Tibial nerve (tissue), 4 donors: ENCODE data around the gene CDC42BPB. TPM values are rescaled to one million over a fixed set of nuclear protein-coding genes. Genes with fewer than 3 reads are reported as not detected.

ENCODE experiments used
- DNase-seq, 2 donors: peaks; one replicate each; pipeline ENCODE4 v3.0.0-alpha.2; 2019; ENCODE audit warnings: low spot score in 2 of 2
- H3K27ac ChIP-seq, 4 donors: fragments of 200-600 bp; sonication (generic) in 3 of 4; one replicate each; pipeline ENCODE4 v1.5.1; 2017 to 2019; ENCODE audit warnings: mild to moderate bottlenecking in 1 of 4
- H3K27me3 ChIP-seq, 2 donors: fragments of 200-600 bp; sonication (generic) in 1 of 2; one replicate each; pipeline versions ENCODE4 v1.5.1 to v1.6.0; 2017 to 2019
- H3K36me3 ChIP-seq, 3 donors: fragments of 200-600 bp; sonication (generic); one replicate each; pipeline ENCODE4 v1.5.1; 2018 to 2019
- H3K4me1 ChIP-seq, 4 donors: fragments of 200-600 bp; sonication (generic) in 3 of 4; one replicate each; pipeline ENCODE4 v1.5.1; 2017 to 2019
- H3K4me3 ChIP-seq, 4 donors: fragments of 200-600 bp; sonication (generic) in 3 of 4; one replicate each; pipeline ENCODE4 v1.5.1; 2017 to 2019; ENCODE audit warnings: mild to moderate bottlenecking in 1 of 4, moderate library complexity in 1 of 4
- H3K9me3 ChIP-seq, 4 donors: fragments of 200-600 bp; sonication (generic) in 3 of 4; one replicate each; pipeline ENCODE4 v1.5.1; 2017 to 2019
- CTCF ChIP-seq, 5 experiments: fragments of 200-600 bp in 3 of 5; fragments of 450-650 bp in 2 of 5; sonication (generic) in 3 of 5; IDR thresholded peaks; one replicate each; pipeline ENCODE4 v1.5.1; 2016 to 2019; ENCODE audit warnings: antibody characterized with exemption in 5 of 5, mild to moderate bottlenecking in 3 of 5, moderate library complexity in 2 of 5
- EP300 ChIP-seq, 2 donors: sonication (generic); formaldehyde crosslinking; IDR thresholded peaks; one replicate each; pipeline ENCODE4 v1.6.1; 2017; ENCODE audit warnings: antibody characterized with exemption in 2 of 2, mild to moderate bottlenecking in 1 of 2
- POLR2A ChIP-seq, 2 donors: fragments of 450-650 bp; IDR thresholded peaks; one replicate each; pipeline ENCODE4 v1.6.1; 2017; ENCODE audit warnings: antibody characterized with exemption in 2 of 2, mild to moderate bottlenecking in 2 of 2, moderate library complexity in 2 of 2
- WGBS, 2 donors: methylation state at CpG; one replicate each; pipeline ENCODE4 v1.1.5; 2018; 5-methylcytosine and 5-hydroxymethylcytosine counted together
- total RNA-seq, 4 donors: library from RNA; depleted of rRNA; stranded (reverse); fragments of >200 nt; gene quantifications; one replicate each; pipeline ENCODE4 v1.1.0, GENCODE V29; 2016

The CDC42BPB gene
- total RNA-seq, 4 donors from 2014 or later, result 115 to 172 (median 134) TPM

- Histone ChIP-seq H3K4me3 (no peak overlapping the region), H3K9me3 (peaks cover 0 to 5% (median 0%) of the 10 kb centered on the region in 4 donors), H3K4me1 (peaks cover 0 to 58% (median 7%) of the 10 kb centered on the region in 4 donors), H3K27ac (no peak overlapping the region), H3K27me3 (no peaks in the 10 kb centered on the region), H3K36me3 (peaks cover 0 to 30% (median 0%) of the 10 kb centered on the region in 3 donors)
- TF ChIP-seq CTCF (IDR thresholded peaks at IDR 0.05) (no peak), POLR2A (IDR thresholded peaks at IDR 0.05) (no peak), EP300 (IDR thresholded peaks at IDR 0.05) (no peak)
- DNase-seq, result no peak
- 24 to 26% methylated on average over 15 of the region's 15 CpGs for WGBS, 2 donors
Measured at GRCh38 chr14:103045371-103045869, 11.9 kb downstream of the CDC42BPB start.

- H3K27me3 ChIP-seq, result no peaks in the 10 kb centered on the region
- H3K36me3 ChIP-seq, result peaks cover 0 to 30% (median 0%) of the 10 kb centered on the region in 3 donors
- H3K27ac ChIP-seq, result no peak overlapping the region
- H3K4me1 ChIP-seq, result peaks cover 0 to 41% (median 7%) of the 10 kb centered on the region in 4 donors
- H3K4me3 ChIP-seq, result no peak overlapping the region
- 90 to 96% methylated on average over 8 of the region's 8 CpGs for WGBS, 2 donors
- TF ChIP-seq CTCF (IDR thresholded peaks at IDR 0.05), result no peak
- no peak for TF ChIP-seq EP300 (IDR thresholded peaks at IDR 0.05)
- no peak for TF ChIP-seq POLR2A (IDR thresholded peaks at IDR 0.05)
- no peak for DNase-seq
- H3K9me3 ChIP-seq, result peaks cover 0 to 5% (median 0%) of the 10 kb centered on the region in 4 donors
Measured at GRCh38 chr14:103043257-103044015, 13.9 kb downstream of the CDC42BPB start.

- H3K27ac ChIP-seq, result no peak overlapping the region
- 96 to 98% methylated on average over 20 of the region's 20 CpGs for WGBS, 2 donors
- no peaks in the 10 kb centered on the region for H3K27me3 ChIP-seq
- DNase-seq, result no peak
- peaks cover 0 to 5% (median 0%) of the 10 kb centered on the region in 4 donors for H3K9me3 ChIP-seq
- TF ChIP-seq EP300 (IDR thresholded peaks at IDR 0.05) (no peak), POLR2A (IDR thresholded peaks at IDR 0.05) (no peak), CTCF (IDR thresholded peaks at IDR 0.05) (no peak)
- H3K4me1 ChIP-seq, result peaks cover 0 to 31% (median 5%) of the 10 kb centered on the region in 4 donors
- peaks cover 0 to 25% (median 0%) of the 10 kb centered on the region in 3 donors for H3K36me3 ChIP-seq
- no peak overlapping the region for H3K4me3 ChIP-seq
Measured at GRCh38 chr14:103041464-103041863, 15.9 kb downstream of the CDC42BPB start.

GRCh38 chr14:103033681-103034096, 23.7 kb downstream of the CDC42BPB start:
- H3K36me3 ChIP-seq, result no peaks in the 10 kb centered on the region
- H3K9me3 ChIP-seq, result no peaks in the 10 kb centered on the region
- H3K4me1 ChIP-seq, result peaks cover 0 to 35% (median 2%) of the 10 kb centered on the region in 4 donors
- H3K27ac ChIP-seq, result no peak overlapping the region
- TF ChIP-seq EP300 (IDR thresholded peaks at IDR 0.05) (no peak), POLR2A (IDR thresholded peaks at IDR 0.05) (no peak), CTCF (IDR thresholded peaks at IDR 0.05) (no peak)
- no peaks in the 10 kb centered on the region for H3K27me3 ChIP-seq
- H3K4me3 ChIP-seq, result no peak overlapping the region
- WGBS, 2 donors, result 58 to 60% methylated on average over 6 of the region's 6 CpGs
- no peak for DNase-seq

GRCh38 chr14:103031956-103032355, 25.4 kb downstream of the CDC42BPB start:
- Histone ChIP-seq H3K27me3 (no peaks in the 10 kb centered on the region), H3K9me3 (no peaks in the 10 kb centered on the region), H3K4me1 (peaks cover 0 to 44% (median 2%) of the 10 kb centered on the region in 4 donors), H3K27ac (no peak overlapping the region), H3K36me3 (no peaks in the 10 kb centered on the region), H3K4me3 (no peak overlapping the region)
- TF ChIP-seq POLR2A (IDR thresholded peaks at IDR 0.05) (no peak), CTCF (IDR thresholded peaks at IDR 0.05) (no peak), EP300 (IDR thresholded peaks at IDR 0.05) (no peak)
- WGBS, 2 donors, result 72 to 79% methylated on average over 9 of the region's 9 CpGs
- no peak for DNase-seq
